ENCODE measurements around the gene GAS7.
A peak's percentile ranks its signal among the peaks of the same experiment; 100 is the strongest.

The GAS7 gene

GRCh38 chr17:10082795-10083194 lies 115.6 kb downstream of the GAS7 start:
- DNase-seq (ENCODE audit: low read depth, low spot score), result no peak
- H3K27ac ChIP-seq, result no peak overlapping the region

GRCh38 chr17:10081571-10082169 lies 116.7 kb downstream of the GAS7 start:
- DNase-seq (ENCODE audit: low read depth, low spot score), result no peak
- H3K27ac ChIP-seq, result no peak overlapping the region

- no peak overlapping the region for H3K27ac ChIP-seq
- DNase-seq (ENCODE audit: low read depth, low spot score), result no peak
These were observed 120.7 kb downstream of the GAS7 start for GRCh38 chr17:10077561-10078299.

GRCh38 chr17:10075919-10076318 lies 122.5 kb downstream of the GAS7 start:
- no peak for DNase-seq (ENCODE audit: low read depth, low spot score)

GRCh38 chr17:10073941-10074340 lies 124.5 kb downstream of the GAS7 start:
- no peak for DNase-seq (ENCODE audit: low read depth, low spot score)
- H3K27ac ChIP-seq, result no peak overlapping the region

More at GRCh38 chr17:10075919-10076318, 122.5 kb downstream of the GAS7 start:
- no peak overlapping the region for H3K27ac ChIP-seq

- no peak overlapping the region for H3K27ac ChIP-seq
- DNase-seq (ENCODE audit: low read depth, low spot score), result peak; percentile 44
These were observed 125.6 kb downstream of the GAS7 start for GRCh38 chr17:10072556-10073425.

GRCh38 chr17:10072086-10072485 lies 126.3 kb downstream of the GAS7 start:
- DNase-seq (ENCODE audit: low read depth, low spot score), result no peak
- no peak overlapping the region for H3K27ac ChIP-seq

- no peak for DNase-seq (ENCODE audit: low read depth, low spot score)
- no peak overlapping the region for H3K27ac ChIP-seq
These were observed 127.3 kb downstream of the GAS7 start for GRCh38 chr17:10071141-10071540.

- H3K27ac ChIP-seq, result no peak overlapping the region
- no peak for DNase-seq (ENCODE audit: low read depth, low spot score)
These were observed 127.7 kb downstream of the GAS7 start for GRCh38 chr17:10070690-10071089.

GRCh38 chr17:10069301-10069700 lies 129.1 kb downstream of the GAS7 start:
- no peak overlapping the region for H3K27ac ChIP-seq
- no peak for DNase-seq (ENCODE audit: low read depth, low spot score)

- no peak for DNase-seq (ENCODE audit: low read depth, low spot score)
These were observed 130.8 kb downstream of the GAS7 start for GRCh38 chr17:10067446-10068143.

GRCh38 chr17:10064536-10064935 lies 133.9 kb downstream of the GAS7 start:
- DNase-seq (ENCODE audit: low read depth, low spot score), result no peak
- H3K27ac ChIP-seq, result no peak overlapping the region

More at GRCh38 chr17:10067446-10068143, 130.8 kb downstream of the GAS7 start:
- no peak overlapping the region for H3K27ac ChIP-seq

- no peak for DNase-seq (ENCODE audit: low read depth, low spot score)
- no peak overlapping the region for H3K27ac ChIP-seq
These were observed 134.6 kb downstream of the GAS7 start for GRCh38 chr17:10063730-10064241.

- H3K27ac ChIP-seq, result no peak overlapping the region
- DNase-seq (ENCODE audit: low read depth, low spot score), result no peak
These were observed 135.6 kb downstream of the GAS7 start for GRCh38 chr17:10062691-10063385.

- no peak overlapping the region for H3K27ac ChIP-seq
- no peak for DNase-seq (ENCODE audit: low read depth, low spot score)
These were observed 137.1 kb downstream of the GAS7 start for GRCh38 chr17:10061111-10061845.

GRCh38 chr17:10060526-10060925 lies 137.9 kb downstream of the GAS7 start:
- no peak overlapping the region for H3K27ac ChIP-seq
- no peak for DNase-seq (ENCODE audit: low read depth, low spot score)

GRCh38 chr17:10059684-10060211 lies 138.7 kb downstream of the GAS7 start:
- no peak for DNase-seq (ENCODE audit: low read depth, low spot score)
- H3K27ac ChIP-seq, result no peak overlapping the region

GRCh38 chr17:10058921-10059683 lies 139.3 kb downstream of the GAS7 start:
- no peak for DNase-seq (ENCODE audit: low read depth, low spot score)
- no peak overlapping the region for H3K27ac ChIP-seq
